ENCODE measurements around the gene NCOA4. TPM values are rescaled to one million over a fixed set of nuclear protein-coding genes. Genes with fewer than 3 reads are reported as not detected.
A peak's percentile ranks its signal among the peaks of the same experiment; 100 is the strongest.
"Not testable (repeated sequence)": the region's sequence is repeated elsewhere in the genome, so short reads cannot be mapped to it uniquely, and the experiment has no call there.

Gene NCOA4
- total RNA-seq, 1 donor from 2014 or later = 72.3 TPM

DNA sequence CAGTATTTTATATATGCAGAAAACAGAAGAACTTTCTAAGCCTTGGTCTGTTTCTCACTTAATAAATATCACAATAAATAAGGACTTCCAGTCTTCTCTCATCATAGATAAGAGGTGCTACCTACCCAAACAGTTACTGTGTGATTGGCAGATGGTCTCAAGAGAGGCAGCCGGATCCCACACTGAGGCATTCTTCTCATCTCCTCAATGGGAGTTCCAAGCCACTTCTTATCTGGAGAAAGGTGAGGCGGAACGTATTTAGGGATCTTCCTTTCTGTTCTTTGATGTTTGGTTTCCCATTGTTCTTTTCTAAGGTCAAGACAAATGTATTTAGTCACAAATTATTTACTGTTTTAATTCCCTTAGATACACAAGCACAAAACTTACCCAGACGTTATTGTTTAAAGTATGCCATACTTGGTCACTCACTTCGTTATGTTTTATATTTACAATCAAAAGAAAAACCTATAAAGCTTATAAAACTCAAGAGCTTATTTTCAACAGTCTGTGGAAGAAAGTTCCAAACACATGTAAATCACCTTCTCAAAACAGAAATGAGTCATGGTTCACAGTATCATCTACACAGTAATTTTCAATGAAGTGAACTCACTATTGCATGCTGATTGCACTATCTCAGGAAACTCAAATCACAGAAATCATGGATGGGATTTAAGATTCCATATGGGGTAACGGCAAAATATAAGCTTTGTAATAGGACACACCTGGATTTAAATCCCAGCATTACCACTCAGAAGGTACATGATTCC, 67.6 kb downstream of the NCOA4 start:
- H3K27me3 Mint-ChIP-seq (ENCODE audit: low read depth); H3K9me3 Mint-ChIP-seq; H3K4me3 Mint-ChIP-seq; H3K4me1 Mint-ChIP-seq; H3K27ac Mint-ChIP-seq; H3K36me3 Mint-ChIP-seq; DNase-seq (ENCODE audit: low spot score in 2 of 2, unreplicated experiment in 2 of 2): not testable (repeated sequence)

DNA sequence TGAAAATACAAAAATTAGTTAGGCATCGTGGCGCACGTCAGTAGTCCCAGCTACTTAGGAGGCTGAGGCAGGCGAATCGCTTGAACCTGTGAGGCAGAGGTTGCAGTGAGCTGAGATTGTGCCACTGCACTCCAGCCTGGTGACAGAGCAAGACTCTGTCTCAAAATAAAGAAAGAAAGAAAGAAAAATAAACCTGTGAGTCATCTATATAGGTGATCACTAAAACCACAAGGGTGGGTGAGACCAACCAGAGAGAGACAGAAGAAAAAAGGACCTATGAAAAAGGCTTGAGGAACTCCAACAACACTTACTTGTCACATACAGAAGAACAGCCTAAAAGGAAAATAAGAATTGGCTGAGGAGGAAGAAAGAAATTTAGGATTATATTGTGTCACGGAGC, 72.5 kb downstream of the NCOA4 start:
- not testable (repeated sequence) for DNase-seq (ENCODE audit: low spot score in 2 of 2, unreplicated experiment in 2 of 2); H3K36me3 Mint-ChIP-seq; H3K4me3 Mint-ChIP-seq; H3K4me1 Mint-ChIP-seq; H3K27me3 Mint-ChIP-seq (ENCODE audit: low read depth); H3K9me3 Mint-ChIP-seq
- peak overlapping the region; percentile 91 for H3K27ac Mint-ChIP-seq

DNA sequence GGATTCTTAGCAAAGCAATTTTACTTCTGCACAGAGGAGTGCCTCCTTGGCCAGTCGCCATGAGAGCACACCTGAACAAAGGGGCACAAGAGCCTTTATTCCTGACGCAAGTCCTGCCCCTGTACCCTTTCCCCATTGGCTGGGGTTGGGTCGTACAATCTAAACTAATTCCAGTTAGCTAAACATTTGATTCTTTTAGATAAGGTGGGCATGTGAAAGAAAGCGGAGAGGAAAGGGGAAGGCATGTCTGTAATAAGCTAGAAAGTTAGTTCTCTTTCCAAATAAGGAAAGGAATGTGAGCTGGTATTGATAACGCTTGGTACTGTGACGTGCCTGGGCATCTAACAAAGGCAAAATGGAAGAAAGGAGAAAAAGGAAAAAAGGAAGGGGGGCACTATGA, 73.8 kb downstream of the NCOA4 start:
- H3K36me3 Mint-ChIP-seq; DNase-seq (ENCODE audit: low spot score in 2 of 2, unreplicated experiment in 2 of 2); H3K4me1 Mint-ChIP-seq; H3K27me3 Mint-ChIP-seq (ENCODE audit: low read depth); H3K9me3 Mint-ChIP-seq; H3K4me3 Mint-ChIP-seq: not testable (repeated sequence)
- peak overlapping the region; percentile 96 for H3K27ac Mint-ChIP-seq

Other genes starting within 250 kb of the NCOA4 start
- gene AGAP4, start 183.1 kb downstream of the NCOA4 start, total RNA-seq = 38.1 to 43.8 TPM (median 40.7 TPM) in 3 replicates
- 52.0 to 59.1 TPM (median 55.4 TPM) in 3 replicates for gene TIMM23, start 58.1 kb downstream of the NCOA4 start, total RNA-seq
- not detected in 3 replicates for gene MSMB, start 15.6 kb upstream of the NCOA4 start, total RNA-seq

Measured in mesothelial cell of epicardium (in vitro differentiated cells).